CD1c-positive myeloid dendritic cell (primary cell): ENCODE results near the gene FAM107B.
"Not testable (repeated sequence)": the region's sequence is repeated elsewhere in the genome, so short reads cannot be mapped to it uniquely, and the experiment has no call there.

ENCODE experiments used
- DNase-seq: peaks from one replicate; pipeline ENCODE4 v3.0.0-alpha.2; 2016; ENCODE audit errors: extremely low spot score

Gene FAM107B

GRCh38 chr10:14736043-14736442 is 38.7 kb downstream of the FAM107B start:
- peak; percentile 45 for DNase-seq

DNA sequence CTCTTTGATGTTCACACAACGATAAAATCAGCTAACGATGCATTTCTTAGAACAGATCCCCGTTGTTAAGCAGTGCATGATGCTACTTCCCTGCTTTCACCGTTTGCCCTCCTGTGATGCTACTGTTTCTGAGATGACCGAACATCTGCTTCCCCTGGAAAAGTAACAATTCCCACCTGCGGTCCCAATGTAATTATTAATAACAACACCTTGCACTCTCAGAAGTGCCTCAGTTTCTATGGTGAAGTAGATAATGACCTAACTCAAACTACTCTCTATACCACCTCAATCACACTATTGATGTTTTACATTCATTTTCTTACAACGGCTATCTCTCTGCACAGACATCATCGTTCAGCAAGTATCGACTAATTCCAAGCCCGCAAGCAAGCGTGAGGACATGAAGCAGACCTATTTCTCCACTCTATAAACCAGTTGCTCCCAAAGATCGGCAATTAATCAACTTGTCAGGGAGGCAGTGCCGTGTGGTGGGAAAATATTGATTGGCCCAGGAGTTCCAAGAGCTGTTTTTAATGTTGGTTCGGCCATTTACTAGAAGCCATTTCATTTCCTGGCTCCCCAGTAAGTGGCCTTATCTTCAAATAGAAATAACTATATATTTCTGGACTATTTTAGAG is 42.7 kb downstream of the FAM107B start:
- DNase-seq = no peak

GRCh38 chr10:14728346-14728745 is 46.4 kb downstream of the FAM107B start:
- no peak for DNase-seq

DNA sequence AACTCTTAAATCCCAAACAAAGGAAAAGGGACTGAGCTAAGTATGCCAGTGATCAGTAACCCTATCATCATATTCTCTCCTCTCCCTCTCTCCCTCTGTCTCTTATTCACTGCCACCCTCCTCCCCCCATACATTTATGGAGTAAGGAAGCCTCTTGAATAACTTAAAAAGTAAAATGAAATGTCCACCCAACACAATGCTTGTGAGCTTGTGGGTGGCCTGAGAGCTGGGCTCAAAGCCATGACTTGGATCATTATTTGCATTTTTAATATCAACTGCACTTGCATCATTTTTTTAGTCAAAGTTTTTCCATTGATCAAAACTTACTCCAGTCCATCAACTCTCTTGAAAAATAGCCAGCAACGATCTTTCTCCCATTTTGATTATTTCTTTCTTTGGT is 46.8 kb downstream of the FAM107B start:
- no peak for DNase-seq

- peak; percentile 83 for DNase-seq
Measured at GRCh38 chr10:14727465-14727864, 47.2 kb downstream of the FAM107B start.

DNA sequence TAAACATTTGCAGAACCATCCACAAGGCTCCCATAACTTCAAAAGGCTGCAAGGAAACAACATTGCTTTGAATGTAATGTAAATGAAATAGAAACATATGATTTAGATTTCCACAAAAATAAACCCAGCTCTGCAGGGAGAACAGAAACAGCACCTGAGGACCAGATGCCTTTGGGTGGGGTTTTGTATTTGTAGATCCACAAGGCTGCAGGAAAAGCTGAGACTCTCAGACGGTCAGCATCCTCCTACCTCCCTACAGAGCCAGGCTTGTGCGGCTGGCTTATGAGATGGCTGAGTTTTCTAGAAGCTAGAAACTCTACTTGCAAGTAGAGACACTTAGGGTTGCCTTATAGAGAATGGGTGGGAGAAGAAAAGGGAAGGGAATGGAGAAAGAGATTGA is 49.8 kb downstream of the FAM107B start:
- DNase-seq = no peak

DNA sequence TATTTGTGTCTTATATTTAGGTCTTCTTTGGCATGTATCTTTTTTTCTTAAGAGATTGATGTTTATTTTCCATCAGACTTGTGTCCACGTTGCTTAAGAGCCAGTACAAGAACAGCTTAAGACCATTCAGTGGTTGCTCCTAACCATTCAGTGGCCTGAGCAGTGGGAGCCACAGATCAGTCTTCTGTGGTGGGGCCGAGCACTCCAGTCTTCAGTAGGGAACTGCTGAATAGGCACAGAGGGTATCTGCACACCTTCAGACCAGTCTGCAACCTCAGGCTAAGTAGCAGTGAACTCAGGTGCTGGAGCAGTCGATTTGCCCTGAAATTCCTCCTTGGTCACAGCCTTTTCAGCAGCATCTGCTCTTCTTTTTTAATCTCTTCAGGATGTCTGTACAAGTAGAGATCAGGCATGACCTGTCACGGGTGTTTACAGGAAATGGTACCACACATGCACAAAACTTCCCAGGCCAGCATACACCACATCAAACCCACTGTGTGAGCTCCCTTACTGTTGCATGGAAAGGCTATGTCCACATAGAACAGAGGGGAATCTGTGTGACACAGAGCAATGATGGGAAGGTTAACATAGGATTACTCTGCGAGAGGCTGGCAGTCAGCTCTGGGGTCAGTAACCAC is 51.5 kb downstream of the FAM107B start:
- no peak for DNase-seq

DNA sequence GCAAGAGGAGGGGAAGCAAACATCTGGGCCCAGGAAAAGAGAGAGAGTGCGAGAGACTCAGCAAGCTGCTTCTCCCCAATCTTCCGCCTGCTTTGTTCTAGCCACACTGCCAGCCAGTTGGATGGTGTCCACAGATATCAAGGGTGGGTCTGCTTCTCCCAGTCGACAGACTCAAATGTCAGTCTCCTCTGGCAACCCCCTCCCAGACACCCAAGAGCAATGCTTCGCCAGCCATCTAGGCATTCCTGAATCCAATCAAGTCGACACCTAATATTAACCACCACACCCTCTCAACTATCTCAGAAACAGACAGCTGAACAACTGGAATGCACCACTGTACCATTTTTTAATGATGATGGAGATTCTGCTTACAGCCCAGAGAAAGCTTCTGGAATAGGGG is 57.1 kb downstream of the FAM107B start:
- DNase-seq = no peak

GRCh38 chr10:14712991-14713424 is 61.7 kb downstream of the FAM107B start:
- no peak for DNase-seq

- DNase-seq = not testable (repeated sequence)
Measured at GRCh38 chr10:14709344-14709743, 65.4 kb downstream of the FAM107B start.

DNA sequence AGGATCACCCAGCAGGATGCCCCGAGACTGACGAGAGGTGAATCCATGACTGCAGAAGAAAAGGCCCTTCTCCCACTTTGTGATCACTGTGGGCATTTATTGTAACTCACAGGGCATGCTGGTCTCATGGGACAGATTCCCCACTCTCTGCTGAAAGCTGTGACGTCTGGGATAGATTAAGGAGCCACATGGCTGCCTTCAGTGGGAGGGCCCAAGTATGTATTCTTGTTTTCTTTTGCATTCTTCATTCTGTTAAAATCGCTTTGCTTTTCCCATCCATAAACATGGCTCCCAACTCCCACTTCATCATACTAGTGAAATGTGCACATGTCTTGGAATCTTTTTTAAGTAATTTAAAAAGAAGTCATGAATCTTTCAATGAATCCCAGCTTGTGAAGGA is 67.2 kb downstream of the FAM107B start:
- no peak for DNase-seq

DNA sequence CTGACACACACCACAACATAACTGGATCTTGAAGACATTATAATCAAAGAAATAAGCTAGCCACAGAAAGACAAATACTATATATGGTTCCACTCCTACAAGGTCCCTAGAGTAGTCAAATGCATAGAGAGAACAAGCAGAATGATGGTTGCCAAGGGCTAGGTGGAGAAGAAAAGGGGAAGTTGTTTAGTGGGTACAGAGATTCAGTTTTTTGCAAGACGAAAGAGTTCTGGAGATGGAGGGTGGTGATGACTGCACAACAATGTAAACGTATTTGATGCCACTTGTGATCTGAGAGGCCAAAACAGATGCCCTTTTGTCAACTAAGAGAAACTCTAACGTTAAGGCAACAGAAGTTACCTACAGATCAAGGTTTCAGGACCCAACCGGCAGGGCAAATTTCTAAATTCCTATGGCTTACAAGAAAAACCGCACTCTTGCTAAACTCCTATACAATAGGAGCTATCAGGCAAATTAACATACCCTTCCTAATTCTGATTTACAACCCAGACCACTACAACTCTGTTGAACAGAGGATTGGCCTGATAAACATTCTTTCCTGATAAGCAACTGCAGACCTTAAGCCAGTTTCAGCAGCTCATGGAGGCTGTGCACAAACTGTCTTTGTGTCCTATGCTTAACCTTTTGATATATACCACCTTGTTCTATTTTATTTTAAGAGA is 69.0 kb downstream of the FAM107B start:
- peak; percentile 8 for DNase-seq

DNA sequence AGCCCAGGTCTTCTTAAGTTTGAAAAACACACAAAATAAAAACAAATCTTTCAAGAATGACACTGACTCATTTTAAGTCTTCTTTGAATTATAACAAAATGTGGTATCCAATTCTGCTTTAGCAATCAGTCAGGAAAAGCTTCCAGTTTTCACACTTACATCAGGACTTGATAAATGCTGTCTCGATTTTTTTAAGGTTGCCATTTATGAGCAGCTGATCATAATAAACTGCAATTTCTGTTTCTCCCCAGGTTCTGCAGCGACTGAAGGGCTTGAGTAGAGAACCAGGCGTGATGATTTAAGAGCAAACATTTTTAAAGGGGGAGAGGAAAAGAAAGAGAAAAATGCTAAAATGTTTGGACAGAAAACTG is 71.1 kb downstream of the FAM107B start:
- no peak for DNase-seq

DNA sequence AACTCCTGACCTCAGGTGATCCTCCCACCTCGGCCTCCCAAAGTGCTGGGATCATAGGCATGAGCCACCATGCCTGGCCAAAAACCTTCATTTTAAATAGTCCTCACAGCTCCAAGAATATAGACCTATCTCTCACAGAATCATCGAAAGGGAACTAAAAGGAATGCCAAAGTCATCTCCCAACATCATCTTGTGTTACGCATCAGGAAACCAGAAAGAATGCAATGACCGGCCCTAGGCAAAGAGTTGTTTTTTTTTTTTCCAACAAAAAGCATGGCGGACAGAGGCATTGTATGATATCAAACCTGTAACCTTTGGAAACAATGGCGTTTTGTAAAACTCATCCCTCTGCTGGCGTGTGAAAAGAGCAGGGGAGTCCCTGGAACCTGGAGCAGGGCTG is 73.2 kb downstream of the FAM107B start:
- no peak for DNase-seq

- no peak for DNase-seq
Measured at GRCh38 chr10:14700546-14700945, 74.2 kb downstream of the FAM107B start.

DNA sequence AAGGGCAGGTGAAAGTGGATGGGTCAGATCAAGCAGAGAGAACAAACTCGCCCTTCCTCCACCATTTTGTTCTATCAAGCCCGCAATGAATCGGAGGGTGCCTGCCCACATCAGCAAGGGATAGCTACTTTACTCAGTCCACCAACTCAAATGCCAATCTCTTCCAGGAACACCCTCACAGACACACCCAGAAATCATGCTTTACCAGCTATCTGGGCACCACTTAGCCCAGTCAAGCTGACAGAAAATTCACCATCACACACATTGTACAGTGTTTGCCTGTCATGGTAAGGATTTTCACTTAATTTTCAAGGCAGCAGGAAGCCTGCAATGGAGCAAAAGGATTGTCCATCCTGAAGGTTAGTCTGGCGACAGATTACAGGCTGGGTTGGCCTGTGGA is 75.2 kb downstream of the FAM107B start:
- no peak for DNase-seq

DNA sequence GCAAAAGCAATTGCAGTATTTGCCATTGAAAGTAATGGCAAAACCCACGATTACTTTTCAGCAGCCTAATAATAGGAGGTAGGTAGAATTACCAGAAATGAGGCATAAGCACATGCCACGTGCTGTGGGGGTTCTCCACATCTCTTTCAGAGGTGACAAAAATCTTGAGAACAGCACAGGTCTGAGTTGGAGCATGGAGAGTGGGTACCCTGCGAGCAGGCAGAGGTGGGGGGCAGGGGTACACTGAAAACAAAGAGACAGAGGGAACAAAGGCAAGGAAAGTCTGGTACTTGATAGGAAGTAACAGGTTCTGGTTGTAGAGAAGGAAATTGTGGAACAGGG is 75.9 kb downstream of the FAM107B start:
- no peak for DNase-seq

DNA sequence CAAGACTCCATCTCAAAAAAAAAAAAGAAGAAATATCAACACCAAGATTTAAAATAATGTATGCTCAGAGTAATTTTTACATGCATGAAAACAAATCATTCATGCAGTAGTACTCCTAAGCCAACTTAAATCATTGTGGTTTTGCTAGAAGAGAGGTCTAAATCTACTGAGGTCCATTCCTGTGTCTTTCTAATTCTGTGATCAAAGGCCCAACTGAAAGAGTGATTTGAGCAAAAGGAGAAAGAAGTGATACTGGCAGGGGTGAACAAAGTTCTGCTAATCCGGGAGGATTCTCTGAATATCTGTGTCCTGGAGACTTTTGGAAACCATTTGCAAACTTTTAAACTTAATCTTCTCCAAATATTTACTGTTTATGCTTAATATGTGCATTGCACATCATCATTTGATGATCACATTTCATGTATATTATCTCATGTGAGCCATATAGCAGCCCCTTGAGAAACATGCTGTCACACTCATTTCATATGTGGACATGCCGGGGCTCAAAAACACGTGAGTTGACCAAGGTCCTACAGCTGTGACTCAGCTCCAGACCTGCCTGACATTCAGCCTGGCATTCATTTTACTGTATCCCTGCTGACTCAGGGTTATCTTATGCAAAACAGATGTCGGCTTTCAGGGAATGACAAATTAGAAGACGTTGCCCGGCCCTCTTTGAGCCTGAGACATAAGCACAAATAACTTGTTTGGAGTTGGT is 76.4 kb downstream of the FAM107B start:
- DNase-seq = no peak

DNA sequence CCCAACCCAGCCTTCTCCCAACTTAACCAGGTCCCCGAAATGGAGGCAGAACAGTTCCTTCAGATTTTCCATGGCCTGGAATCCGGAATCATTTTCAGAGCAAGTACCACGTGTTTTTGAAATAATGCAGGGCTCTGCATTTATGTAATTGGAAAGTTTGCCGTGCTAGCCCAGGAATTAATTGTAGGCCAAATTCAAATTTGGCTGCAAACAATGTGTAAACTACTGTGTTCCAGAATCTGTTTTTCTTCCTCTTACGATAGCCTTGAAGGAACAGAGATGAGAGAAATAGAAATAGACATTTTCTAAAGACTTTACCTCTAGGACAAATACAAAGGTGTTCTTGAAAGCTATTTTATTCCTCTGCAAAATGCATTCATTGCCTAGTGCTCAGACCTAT is 77.4 kb downstream of the FAM107B start:
- DNase-seq = no peak

DNA sequence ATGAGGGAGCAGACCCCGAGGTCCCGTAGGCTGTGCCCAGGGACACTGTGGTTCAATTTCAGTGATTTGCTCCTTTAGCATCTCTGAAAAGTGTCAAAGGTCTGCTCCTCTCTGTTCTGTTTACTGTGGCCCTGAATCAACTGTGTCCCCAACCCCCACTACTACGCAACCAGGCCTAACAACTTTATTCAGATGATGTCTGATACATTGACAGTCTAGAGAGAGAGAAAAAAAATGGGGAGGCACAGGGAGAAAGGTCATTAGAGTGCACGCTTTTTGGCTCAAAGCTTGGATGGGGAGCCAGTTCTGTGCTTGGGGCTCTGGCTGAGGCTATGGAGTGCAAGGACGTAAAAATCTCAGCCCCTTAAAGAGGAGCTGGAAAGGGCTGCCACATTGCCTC is 77.9 kb downstream of the FAM107B start:
- DNase-seq = no peak

DNA sequence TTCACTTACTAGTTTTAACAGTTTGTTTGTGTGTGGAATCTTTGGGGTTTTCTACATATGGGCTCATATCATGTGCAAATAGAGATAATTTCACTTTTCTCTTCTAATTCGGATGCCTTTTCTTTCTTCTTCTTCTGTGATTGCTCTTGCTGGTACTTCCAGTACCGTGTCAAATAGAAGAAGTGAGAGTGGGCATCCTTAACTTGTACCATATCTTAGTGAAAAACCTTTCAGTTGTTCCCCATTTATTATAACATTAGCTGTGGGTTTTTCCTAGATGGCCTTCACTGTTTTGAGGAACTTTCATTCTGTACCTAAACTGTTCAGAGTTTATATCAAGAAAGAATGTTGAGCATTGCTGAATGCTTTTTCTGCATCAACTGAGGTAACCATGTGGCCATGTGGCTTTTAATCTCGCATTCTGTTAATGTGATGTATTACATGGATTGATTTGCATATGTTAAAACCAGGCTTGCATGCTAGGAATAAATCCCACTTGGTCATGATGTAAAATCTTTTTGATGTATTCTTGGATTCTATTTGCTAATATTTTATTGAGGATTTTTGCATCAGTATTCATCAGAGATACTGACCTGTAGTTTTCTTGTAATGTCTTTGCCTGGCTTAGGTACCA is 78.7 kb downstream of the FAM107B start:
- no peak for DNase-seq

GRCh38 chr10:14693891-14694290 is 80.8 kb downstream of the FAM107B start:
- no peak for DNase-seq
